Adrenal gland (tissue), 5 donors: Measurements from ENCODE around the gene LYPD8.

Experiments
- POLR2A ChIP-seq, 2 donors: fragments of 450-650 bp; IDR thresholded peaks; one replicate each; pipeline ENCODE4 v1.6.1; 2017; ENCODE audit warnings: antibody characterized with exemption in 2 of 2, mild to moderate bottlenecking in 2 of 2, moderate library complexity in 1 of 2
- TF ChIP-seq, protein P1 (sequence below), 6 experiments: fragments of 450-650 bp in 4 of 6; fragments of 200-600 bp in 2 of 6; sonication (generic) in 1 of 6; IDR thresholded peaks; 1 replicate in 5 of 6; 2 replicates in 1 of 6; pipeline versions ENCODE4 v1.5.1 to v1.8.0; 2016 to 2021; ENCODE audit warnings: antibody characterized with exemption in 6 of 6, mild to moderate bottlenecking in 2 of 6, moderate library complexity in 1 of 6
- donor health status: DM: no; HTN: no; CAD: no.

GRCh38 chr1:248710305-248710900, 45.2 kb downstream of the LYPD8 start:
- TF ChIP-seq, protein P1, sequence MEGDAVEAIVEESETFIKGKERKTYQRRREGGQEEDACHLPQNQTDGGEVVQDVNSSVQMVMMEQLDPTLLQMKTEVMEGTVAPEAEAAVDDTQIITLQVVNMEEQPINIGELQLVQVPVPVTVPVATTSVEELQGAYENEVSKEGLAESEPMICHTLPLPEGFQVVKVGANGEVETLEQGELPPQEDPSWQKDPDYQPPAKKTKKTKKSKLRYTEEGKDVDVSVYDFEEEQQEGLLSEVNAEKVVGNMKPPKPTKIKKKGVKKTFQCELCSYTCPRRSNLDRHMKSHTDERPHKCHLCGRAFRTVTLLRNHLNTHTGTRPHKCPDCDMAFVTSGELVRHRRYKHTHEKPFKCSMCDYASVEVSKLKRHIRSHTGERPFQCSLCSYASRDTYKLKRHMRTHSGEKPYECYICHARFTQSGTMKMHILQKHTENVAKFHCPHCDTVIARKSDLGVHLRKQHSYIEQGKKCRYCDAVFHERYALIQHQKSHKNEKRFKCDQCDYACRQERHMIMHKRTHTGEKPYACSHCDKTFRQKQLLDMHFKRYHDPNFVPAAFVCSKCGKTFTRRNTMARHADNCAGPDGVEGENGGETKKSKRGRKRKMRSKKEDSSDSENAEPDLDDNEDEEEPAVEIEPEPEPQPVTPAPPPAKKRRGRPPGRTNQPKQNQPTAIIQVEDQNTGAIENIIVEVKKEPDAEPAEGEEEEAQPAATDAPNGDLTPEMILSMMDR (IDR thresholded peaks at IDR 0.05), result no peak
- no peak for TF ChIP-seq POLR2A (IDR thresholded peaks at IDR 0.05)
